HepG2 (cell line): Measurements from ENCODE around the gene ATG3. TPM values are rescaled to one million over a fixed set of nuclear protein-coding genes. Genes with fewer than 3 reads are reported as not detected.

Experiments
- ATF4 ChIP-seq, 2 experiments: fragments of 450-650 bp in 1 of 2; sonication (generic) in 1 of 2; formaldehyde crosslinking; IDR thresholded peaks; 2 replicates each; pipeline versions ENCODE4 v1.5.0 to v1.8.0; 2020 to 2022; ENCODE audit warnings: mild to moderate bottlenecking in 1 of 2, missing genetic modification reagents in 1 of 2
- CTCF ChIP-seq: sonication (generic); formaldehyde crosslinking; IDR thresholded peaks from 2 replicates; pipeline ENCODE4 v1.5.0; 2020; ENCODE audit warnings: mild to moderate bottlenecking, missing genetic modification reagents, moderate library complexity
- GMEB1 ChIP-seq: sonication (generic); formaldehyde crosslinking; IDR thresholded peaks from 2 replicates; pipeline ENCODE4 v1.5.1; 2020; ENCODE audit warnings: missing genetic modification reagents, mild to moderate bottlenecking, borderline replicate concordance
- HINFP ChIP-seq: sonication (generic); formaldehyde crosslinking; IDR thresholded peaks from 2 replicates; pipeline ENCODE4 v1.4.0; 2020; ENCODE audit warnings: low read depth, mild to moderate bottlenecking, missing genetic modification reagents
- JUNB ChIP-seq: sonication (generic); formaldehyde crosslinking; IDR thresholded peaks from 2 replicates; pipeline ENCODE4 v1.8.0; 2022; ENCODE audit warnings: missing genetic modification reagents, mild to moderate bottlenecking, borderline replicate concordance
- PHF8 ChIP-seq: sonication (generic); formaldehyde crosslinking; IDR thresholded peaks from 2 replicates; pipeline ENCODE4 v1.5.0; 2020; ENCODE audit warnings: missing genetic modification reagents
- POGZ ChIP-seq: sonication (generic); formaldehyde crosslinking; IDR thresholded peaks from 2 replicates; pipeline ENCODE4 v1.4.0; 2020; ENCODE audit warnings: mild to moderate bottlenecking, missing genetic modification reagents
- SKIL ChIP-seq: sonication (generic); formaldehyde crosslinking; IDR thresholded peaks from 2 replicates; pipeline ENCODE4 v1.8.0; 2022; ENCODE audit warnings: missing genetic modification reagents, mild to moderate bottlenecking, moderate library complexity, borderline replicate concordance
- SMAD1 ChIP-seq: sonication (generic); formaldehyde crosslinking; IDR thresholded peaks from 2 replicates; pipeline ENCODE4 v1.4.0; 2020; ENCODE audit warnings: missing genetic modification reagents, low read depth, mild to moderate bottlenecking, borderline replicate concordance
- SNAPC5 ChIP-seq: sonication (generic); formaldehyde crosslinking; IDR thresholded peaks from 2 replicates; pipeline ENCODE4 v1.8.1; 2023; ENCODE audit warnings: mild to moderate bottlenecking, missing genetic modification reagents, borderline replicate concordance
- SP5 ChIP-seq: IDR thresholded peaks from 2 replicates; pipeline ENCODE4 v1.6.1; 2016; ENCODE audit warnings: low read depth, borderline replicate concordance
- THAP8 ChIP-seq: sonication (generic); formaldehyde crosslinking; IDR thresholded peaks from 2 replicates; pipeline ENCODE4 v1.5.1; 2020; ENCODE audit warnings: missing genetic modification reagents, mild to moderate bottlenecking, borderline replicate concordance
- ZNF337 ChIP-seq: sonication (generic); formaldehyde crosslinking; IDR thresholded peaks from 2 replicates; pipeline ENCODE4 v1.5.1; 2020; ENCODE audit warnings: missing genetic modification reagents, low read depth, mild to moderate bottlenecking, borderline replicate concordance
- ZNF484 ChIP-seq: sonication (generic); formaldehyde crosslinking; IDR thresholded peaks from 2 replicates; pipeline ENCODE4 v1.5.1; 2020; ENCODE audit warnings: mild to moderate bottlenecking, low read depth, missing genetic modification reagents, borderline replicate concordance
- ZNF557 ChIP-seq: sonication (generic); formaldehyde crosslinking; IDR thresholded peaks from 2 replicates; pipeline ENCODE4 v1.4.0; 2020; ENCODE audit warnings: missing genetic modification reagents
- ZSCAN9 ChIP-seq: IDR thresholded peaks from 2 replicates; pipeline ENCODE4 v1.6.1; 2016; ENCODE audit warnings: borderline replicate concordance
- polyA plus RNA-seq, 8 experiments: library from polyadenylated mRNA; depleted of rRNA in 3 of 8; stranded (reverse) in 7 of 8; unstranded in 1 of 8; fragments of >200 nt; fragmentation: Illumina TruSeq in 4 of 8; extraction: Trizol in 4 of 8; gene quantifications; 2 replicates each; pipeline versions ENCODE4 v1.2.1 to v1.2.3, GENCODE V29; 2011 to 2016; ENCODE audit warnings: low read depth in 4 of 8, missing spikeins in 1 of 8, mixed read lengths in 1 of 8; ENCODE audit not compliant: insufficient read depth in 1 of 8
- total RNA-seq, 5 experiments: library from RNA; depleted of rRNA; stranded (reverse); fragments of >200 nt; fragmentation: Illumina TruSeq; extraction: Trizol; gene quantifications; 2 replicates each; pipeline ENCODE4 v1.2.3, GENCODE V29; 2016; ENCODE audit warnings: low read depth in 1 of 5

Gene ATG3
- total and polyA plus RNA-seq, 2 of the 13 experiments (the other 11 are each of a cell fraction or from before 2014, with no cell fraction given): 19.6 to 34.8 TPM

GRCh38 chr3:112561734-112562529 is at the start of gene ATG3, which contains the start of gene SLC35A5 (continued):
- peak; percentile 74 for TF ChIP-seq PHF8 (CRISPR knock-in tag)
- peak; percentile 98 for TF ChIP-seq GMEB1 (CRISPR knock-in tag)
- TF ChIP-seq SP5 (CRISPR knock-in tag): peak; percentile 83
- peak; percentile 62; the same call in 1 of the 2 replicates for TF ChIP-seq SKIL
- no peak for TF ChIP-seq ZNF484
- TF ChIP-seq THAP8: peak; percentile 100
- TF ChIP-seq ZNF337: 0 out of 2 replicates have a peak, but pooled peaks have one; percentile 15
- peak; percentile 65; the same call in 1 of the 2 replicates for TF ChIP-seq SNAPC5 (CRISPR knock-in tag)
- TF ChIP-seq JUNB (CRISPR knock-in tag): no peak; the same call in 1 of the 2 replicates
- peak; percentile 25 for TF ChIP-seq CTCF (CRISPR knock-in tag)
- TF ChIP-seq POGZ: peak; percentile 92
- TF ChIP-seq SMAD1 (CRISPR knock-in tag): no peak
- TF ChIP-seq ATF4 (CRISPR knock-in tag; IDR thresholded peaks at IDR 0.05): peak in 1 of 2 experiments; percentile 74; a peak in 2 of 4 replicates
- TF ChIP-seq HINFP (CRISPR knock-in tag): no peak
- TF ChIP-seq ZNF557: 0 out of 2 replicates have a peak, but pooled peaks have one; percentile 56
- TF ChIP-seq ZSCAN9: peak; percentile 45; the same call in 1 of the 2 replicates
